WI38 (cell line): ENCODE data around the gene GRIK5.

Experiments used
- H3K4me3 ChIP-seq: 2 replicates; pipeline ENCODE4 v1.5.1; 2011; ENCODE audit warnings: low read depth, mild to moderate bottlenecking, control low read depth, low read length
- TF ChIP-seq, protein P1 (sequence below): IDR thresholded peaks from 2 replicates; pipeline ENCODE4 v1.5.1; 2012; ENCODE audit warnings: low read depth, mild to moderate bottlenecking, control low read depth, low read length

GRIK5 gene

GRCh38 chr19:42076380-42076944 lies 6.5 kb upstream of the GRIK5 start:
- H3K4me3 ChIP-seq = peak overlapping the region; percentile 76
- TF ChIP-seq, protein P1, sequence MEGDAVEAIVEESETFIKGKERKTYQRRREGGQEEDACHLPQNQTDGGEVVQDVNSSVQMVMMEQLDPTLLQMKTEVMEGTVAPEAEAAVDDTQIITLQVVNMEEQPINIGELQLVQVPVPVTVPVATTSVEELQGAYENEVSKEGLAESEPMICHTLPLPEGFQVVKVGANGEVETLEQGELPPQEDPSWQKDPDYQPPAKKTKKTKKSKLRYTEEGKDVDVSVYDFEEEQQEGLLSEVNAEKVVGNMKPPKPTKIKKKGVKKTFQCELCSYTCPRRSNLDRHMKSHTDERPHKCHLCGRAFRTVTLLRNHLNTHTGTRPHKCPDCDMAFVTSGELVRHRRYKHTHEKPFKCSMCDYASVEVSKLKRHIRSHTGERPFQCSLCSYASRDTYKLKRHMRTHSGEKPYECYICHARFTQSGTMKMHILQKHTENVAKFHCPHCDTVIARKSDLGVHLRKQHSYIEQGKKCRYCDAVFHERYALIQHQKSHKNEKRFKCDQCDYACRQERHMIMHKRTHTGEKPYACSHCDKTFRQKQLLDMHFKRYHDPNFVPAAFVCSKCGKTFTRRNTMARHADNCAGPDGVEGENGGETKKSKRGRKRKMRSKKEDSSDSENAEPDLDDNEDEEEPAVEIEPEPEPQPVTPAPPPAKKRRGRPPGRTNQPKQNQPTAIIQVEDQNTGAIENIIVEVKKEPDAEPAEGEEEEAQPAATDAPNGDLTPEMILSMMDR = no peak

DNA sequence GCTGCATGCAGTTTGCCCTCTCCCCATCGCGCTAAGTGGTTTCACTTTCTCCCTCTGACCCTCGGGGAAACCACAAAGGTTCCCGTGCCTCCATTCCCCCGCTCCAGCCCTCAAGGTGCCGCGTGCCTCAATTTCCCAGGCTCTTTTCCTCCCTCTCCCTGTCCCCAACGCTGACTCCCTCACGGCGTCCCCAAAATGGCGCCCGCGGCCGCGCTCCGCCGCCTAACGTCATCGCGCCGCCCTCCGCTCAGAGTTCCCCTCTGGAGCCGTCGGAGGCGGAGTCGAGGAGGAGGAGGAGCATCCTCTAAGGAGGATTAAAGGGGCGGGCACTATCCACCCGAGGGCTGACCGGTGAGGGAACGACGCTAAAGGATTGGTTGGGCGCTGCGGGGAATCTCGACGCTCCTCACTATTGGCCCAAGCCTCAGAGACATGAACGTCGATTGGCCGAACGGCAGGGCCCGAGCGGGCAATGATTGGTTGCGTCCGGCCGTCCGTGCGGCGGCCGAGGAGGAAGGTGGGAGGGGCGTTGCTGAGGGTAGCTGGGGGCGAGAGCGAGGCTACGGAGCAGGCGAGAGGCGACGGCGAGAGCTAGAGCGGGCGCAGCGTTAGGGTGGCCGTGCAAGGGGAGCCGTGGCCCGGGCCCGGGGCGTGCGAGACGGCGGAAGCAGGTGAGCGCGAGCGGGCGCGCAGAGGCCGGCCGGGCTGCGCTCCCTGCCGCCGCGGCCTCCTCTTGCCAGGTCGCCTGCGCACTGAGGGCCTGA lies 5.8 kb upstream of the GRIK5 start, which contains the start of gene ZNF574:
TSS of gene ZNF574 (plus strand) at position 551 of the 764 bp plus-strand sequence. CDS start 2,441 bp downstream, outside the sequence.
- TF ChIP-seq, protein P1 = no peak

DNA sequence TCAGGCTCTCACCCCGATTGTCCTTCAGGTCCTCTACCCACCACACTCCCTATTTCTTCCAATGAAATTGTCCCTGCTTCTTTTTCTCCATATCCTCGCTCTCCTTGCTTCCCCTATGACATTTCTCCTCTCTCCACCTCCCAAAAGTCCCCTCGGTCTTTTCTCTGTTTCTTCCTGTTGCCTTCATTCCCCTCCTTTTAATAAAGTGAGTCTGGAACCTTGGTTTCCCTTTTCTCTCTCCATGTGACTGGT lies 5.3 kb upstream of the GRIK5 start:
- H3K4me3 ChIP-seq = peak overlapping the region; percentile 76
- TF ChIP-seq, protein P1 = no peak

More for the DNA sequence above, 5.8 kb upstream of the GRIK5 start, which contains the start of gene ZNF574:
- H3K4me3 ChIP-seq = peak within 1 kb of the TSS; percentile 76

GRCh38 chr19:42074513-42075363 lies 4.7 kb upstream of the GRIK5 start:
- peak overlapping the region; percentile 76 for H3K4me3 ChIP-seq
- TF ChIP-seq, protein P1 = no peak

- TF ChIP-seq, protein P1 = no peak
- no peak overlapping the region for H3K4me3 ChIP-seq
These were observed 1.2 kb upstream of the GRIK5 start for GRCh38 chr19:42071247-42071646.

DNA sequence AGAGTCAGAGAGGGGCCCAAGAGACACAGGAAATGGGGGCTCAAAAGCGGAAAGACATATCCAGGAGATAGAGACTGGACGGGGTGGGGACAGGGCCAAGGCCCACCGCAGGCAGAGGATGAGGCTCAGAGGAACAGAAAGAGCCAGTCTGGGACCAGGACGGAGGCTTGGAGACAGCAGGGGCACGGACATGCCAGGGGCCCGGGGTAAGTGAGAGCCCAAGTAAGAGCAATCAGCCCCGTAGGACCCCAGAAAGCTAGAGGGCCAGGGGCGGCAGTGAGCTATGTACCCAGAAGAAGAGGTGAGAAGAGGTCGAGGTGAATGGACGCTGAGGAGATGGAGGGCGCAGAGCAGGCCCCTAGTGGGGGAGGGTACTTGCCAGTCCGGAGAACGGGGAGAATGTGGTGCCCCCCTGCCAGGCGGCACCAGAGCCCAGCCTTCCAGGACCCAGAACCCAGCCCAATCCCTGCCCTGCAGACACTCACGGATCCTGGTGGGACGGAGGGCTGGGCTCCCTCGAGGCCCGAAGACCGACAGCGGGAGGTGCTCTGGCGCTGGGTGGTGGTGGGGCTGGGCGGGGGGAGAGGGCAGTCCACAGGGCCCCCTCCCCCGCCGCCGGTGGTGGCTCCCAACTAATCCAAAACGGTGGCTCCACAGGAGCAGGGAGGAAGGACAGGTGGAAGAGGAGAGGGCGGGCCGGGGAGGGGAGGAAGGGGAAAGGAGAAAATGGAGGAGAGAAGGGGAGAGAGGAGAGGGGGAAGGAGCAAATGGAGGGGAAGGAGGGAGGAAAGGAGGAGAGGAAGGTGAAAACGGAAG lies 1.0 kb downstream of the GRIK5 start:
- TF ChIP-seq, protein P1 = no peak
- H3K4me3 ChIP-seq = no peak overlapping the region
